Endothelial cell of umbilical vein (primary cell): ENCODE results near the gene MARCOL. TPM values are rescaled to one million over a fixed set of nuclear protein-coding genes. Genes with fewer than 3 reads are reported as not detected.

Experiments
- BruUV-seq: library from RNA; stranded (reverse); fragments of 400-500 nt; replicated peaks from 2 replicates; lab custom pipeline; 2021; lab: Mats Ljungman, UMichigan
- CTCF ChIA-PET: fragments of 300-600, 350-600 bp; sonication (Branson Sonifier 250); formaldehyde crosslinking; loops from one replicate; lab custom pipeline; 2021; ENCODE audit warnings: antibody characterized with exemption, inconsistent platforms; lab: Charles Lee
- POLR2A ChIA-PET: fragments of 300-600, 350-600 bp; sonication (Branson Sonifier 250); formaldehyde crosslinking; loops from one replicate; lab custom pipeline; 2021; ENCODE audit warnings: antibody characterized with exemption, inconsistent platforms; lab: Charles Lee
- DNase-seq: peaks from one replicate; pipeline ENCODE4 v3.0.0-alpha.2; 2011; ENCODE audit warnings: low read depth, low spot score
- FAIRE-seq: peaks from 2 replicates; lab custom pipeline; 2011; peaks lifted over from hg19 to GRCh38; lab: Jason Lieb, UNC
- H2AFZ ChIP-seq: 2 replicates; pipeline ENCODE4 v1.6.0; 2012; ENCODE audit warnings: low read depth, low read length, control low read depth, inconsistent platforms
- H3K27ac ChIP-seq: 2 replicates; pipeline ENCODE4 v1.5.1; 2011; ENCODE audit warnings: low read depth, mild to moderate bottlenecking, control low read depth, low read length, moderate library complexity; ENCODE audit not compliant: insufficient read depth
- H3K27me3 ChIP-seq, 2 experiments: 2 replicates each; pipeline versions ENCODE4 v1.6.0 to v1.6.1; 2011; ENCODE audit warnings: low read length in 2 of 2, mixed read lengths in 1 of 2; ENCODE audit not compliant: control insufficient read depth in 2 of 2, insufficient read depth in 2 of 2
- H3K36me3 ChIP-seq, 2 experiments: 2 replicates in 1 of 2; 3 replicates in 1 of 2; pipeline ENCODE4 v1.5.1; 2011; ENCODE audit warnings: low read length in 2 of 2, mild to moderate bottlenecking in 1 of 2, moderate library complexity in 1 of 2; ENCODE audit not compliant: control insufficient read depth in 2 of 2, insufficient read depth in 2 of 2; ENCODE audit errors: extremely low read depth in 1 of 2
- H3K4me1 ChIP-seq: 3 replicates; pipeline ENCODE4 v1.5.1; 2011; ENCODE audit warnings: mild to moderate bottlenecking, low read length; ENCODE audit not compliant: control insufficient read depth, insufficient read depth; ENCODE audit errors: extremely low read depth
- H3K4me2 ChIP-seq: 2 replicates; pipeline ENCODE4 v1.6.1; 2011; ENCODE audit warnings: low read length, control low read depth, mixed read lengths; ENCODE audit not compliant: insufficient read depth
- H3K4me3 ChIP-seq, 3 experiments: fragments of 200-600 bp in 1 of 3; sonication (generic), shearing (Covaris generic) in 1 of 3; replicated peaks in 1 of 3; 2 replicates each; pipeline ENCODE4 v1.5.1; 2011 to 2016; ENCODE audit warnings: control low read depth in 3 of 3, low read length in 3 of 3, mild to moderate bottlenecking in 2 of 3, inconsistent platforms in 1 of 3, low read depth in 1 of 3, moderate library complexity in 1 of 3; ENCODE audit not compliant: insufficient read depth in 1 of 3
- H3K79me2 ChIP-seq: 2 replicates; pipeline ENCODE4 v1.6.0; 2012; ENCODE audit warnings: low read length, inconsistent platforms; ENCODE audit not compliant: control insufficient read depth, insufficient read depth
- H3K9ac ChIP-seq: replicated peaks from 2 replicates; pipeline ENCODE3; 2011; ENCODE audit warnings: low read length, control low read depth; ENCODE audit not compliant: insufficient read depth; ENCODE audit errors: extremely low read depth
- H3K9me1 ChIP-seq: replicated peaks from 3 replicates; pipeline ENCODE4 v1.6.0; 2011; ENCODE audit warnings: mild to moderate bottlenecking, low read length; ENCODE audit not compliant: control insufficient read depth, insufficient read depth; ENCODE audit errors: extremely low read depth
- H3K9me3 ChIP-seq: replicated peaks from 2 replicates; pipeline ENCODE4 v1.5.1; 2012; ENCODE audit warnings: low read length, inconsistent platforms; ENCODE audit not compliant: control insufficient read depth, insufficient read depth
- H4K20me1 ChIP-seq: replicated peaks from 2 replicates; pipeline ENCODE3; 2011; ENCODE audit warnings: mild to moderate bottlenecking, low read length; ENCODE audit not compliant: control insufficient read depth, insufficient read depth; ENCODE audit errors: extremely low read depth
- CTCF ChIP-seq, 2 donors: IDR thresholded peaks; 1 replicate in 1 of 2; 2 replicates in 1 of 2; pipeline ENCODE4 v1.5.1; 2011; ENCODE audit warnings: low read length in 2 of 2, mild to moderate bottlenecking in 2 of 2, moderate library complexity in 2 of 2, control low read depth in 1 of 2, inconsistent platforms in 1 of 2, low read depth in 1 of 2; ENCODE audit not compliant: insufficient read depth in 1 of 2; ENCODE audit errors: extremely low read depth in 1 of 2
- EZH2 ChIP-seq: IDR thresholded peaks from 2 replicates; pipeline ENCODE4 v1.6.1; 2012; ENCODE audit warnings: borderline replicate concordance, low read depth, mild to moderate bottlenecking, moderate library complexity, low read length, inconsistent platforms; ENCODE audit not compliant: severe bottlenecking
- FOS ChIP-seq: IDR thresholded peaks from 2 replicates; pipeline ENCODE4 v1.6.1; 2011; ENCODE audit warnings: mild to moderate bottlenecking, low read length, moderate library complexity, borderline replicate concordance; ENCODE audit not compliant: insufficient read depth
- GATA2 ChIP-seq: IDR thresholded peaks from 2 replicates; pipeline ENCODE4 v1.7.0; 2011; ENCODE audit warnings: low read depth, mild to moderate bottlenecking, moderate library complexity, mixed read lengths, low read length; ENCODE audit not compliant: insufficient read length, insufficient read depth
- JUN ChIP-seq: IDR thresholded peaks from 2 replicates; pipeline ENCODE4 v1.6.1; 2011; ENCODE audit warnings: borderline replicate concordance, low read depth; ENCODE audit not compliant: insufficient read length, insufficient read depth
- MAX ChIP-seq: IDR thresholded peaks from 2 replicates; pipeline ENCODE4 v1.6.1; 2011; ENCODE audit not compliant: insufficient read depth, insufficient read length
- MYC ChIP-seq: IDR thresholded peaks from one replicate; pipeline ENCODE4 v1.6.1; 2011; ENCODE audit warnings: mild to moderate bottlenecking, low read depth, low read length
- POLR2A ChIP-seq: IDR thresholded peaks from 2 replicates; pipeline ENCODE4 v1.6.1; 2012; ENCODE audit warnings: low read depth, mild to moderate bottlenecking, control low read depth, low read length
- POLR2AphosphoS5 ChIP-seq: IDR thresholded peaks from 2 replicates; pipeline ENCODE4 v1.6.1; 2012; ENCODE audit warnings: low read depth, mild to moderate bottlenecking, control low read depth, low read length, moderate library complexity; ENCODE audit not compliant: insufficient read depth
- dilution Hi-C: fragments of 300-500 bp; cut with MboI; formaldehyde crosslinking; loops from one replicate; pipeline ENCODE4 v1.15.0; 2019; ENCODE audit warnings: low sequenced_read_pairs; ENCODE audit not compliant: extremely low pct_ligation_motif_present
- intact Hi-C: fragments of 100-400 bp; cut with micrococcal nuclease; formaldehyde crosslinking; loops from one replicate; pipeline ENCODE4 v1.10.0; 2022
- polyA plus RNA-seq, 4 experiments: library from polyadenylated mRNA; depleted of rRNA in 3 of 4; stranded (reverse) in 3 of 4; unstranded in 1 of 4; fragments of >200 nt; gene quantifications; 2 replicates each; pipeline versions ENCODE4 v1.2.1 to v1.2.3, GENCODE V29; 2011 to 2012; ENCODE audit warnings: missing spikeins in 1 of 4
- total RNA-seq: library from RNA; stranded (reverse); gene quantifications from 2 replicates; pipeline ENCODE4 v1.2.3, GENCODE V29; 2021

MARCOL gene
- total and polyA plus RNA-seq, 2 donors (not counting 3 experiments of a cell fraction or from before 2014, with no cell fraction given), result not detected

GRCh38 chr5:148208226-148208625 is 30.1 kb upstream of the MARCOL start:
- no peak overlapping the region for H2AFZ ChIP-seq
- ChIA-PET CTCF (no interaction called here), POLR2A (no interaction called here)
- no peaks in the 10 kb centered on the region for H3K36me3 ChIP-seq
- TF ChIP-seq GATA2 (no peak), JUN (no peak), EZH2 (no peak), FOS (no peak), MAX (no peak), POLR2AphosphoS5 (no peak), POLR2A (no peak), CTCF (IDR thresholded peaks at IDR 0.05; ENCODE audit: extremely low read depth in 1 of 2, insufficient read depth in 1 of 2, low read depth in 1 of 2, low read length in 2 of 2) (no peak), MYC (no peak)
- dilution Hi-C loops (no loop called here), intact Hi-C loops (no loop called here)
- no peaks in the 10 kb centered on the region for H3K9me3 ChIP-seq
- no peak for DNase-seq
- no peaks in the 10 kb centered on the region for H3K79me2 ChIP-seq
- H3K4me3 ChIP-seq, result no peak overlapping the region
- BruUV-seq, result no TSS peak
- no peak for FAIRE-seq
- H3K27me3 ChIP-seq, result no peaks in the 10 kb centered on the region
- no peaks in the 10 kb centered on the region for H3K9me1 ChIP-seq
- H3K4me1 ChIP-seq, result no peaks in the 10 kb centered on the region
- H3K27ac ChIP-seq, result no peak overlapping the region
- no peak overlapping the region for H3K9ac ChIP-seq
- no peaks in the 10 kb centered on the region for H4K20me1 ChIP-seq
- H3K4me2 ChIP-seq, result no peak overlapping the region
